Measurements from ENCODE around the gene PLCB1.

Gene PLCB1

GRCh38 chr20:8117636-8118035, 14.4 kb upstream of the PLCB1 start:
- H3K27ac ChIP-seq (ENCODE audit: low read length) = no peak overlapping the region
- no peak overlapping the region for H3K9ac ChIP-seq (ENCODE audit: low read depth, low read length)
- no peaks in the 10 kb centered on the region for H3K27me3 ChIP-seq (ENCODE audit: insufficient read depth, low read length)
- H3K36me3 ChIP-seq (ENCODE audit: insufficient read depth, low read depth, low read length) = no peaks in the 10 kb centered on the region
- no peaks in the 10 kb centered on the region for H3K9me3 ChIP-seq (ENCODE audit: insufficient read depth, low read depth, low read length)
- H3K4me1 ChIP-seq (ENCODE audit: insufficient read depth, low read length) = no peaks in the 10 kb centered on the region; the same call in 1 of the 2 replicates
- H3K4me3 ChIP-seq (ENCODE audit: low read length) = no peak overlapping the region

GRCh38 chr20:8118039-8118438, 14.0 kb upstream of the PLCB1 start:
- Histone ChIP-seq H3K9me3 (ENCODE audit: insufficient read depth, low read depth, low read length) (no peaks in the 10 kb centered on the region), H3K4me1 (ENCODE audit: insufficient read depth, low read length) (no peaks in the 10 kb centered on the region; the same call in 1 of the 2 replicates), H3K36me3 (ENCODE audit: insufficient read depth, low read depth, low read length) (no peaks in the 10 kb centered on the region), H3K27ac (ENCODE audit: low read length) (no peak overlapping the region), H3K27me3 (ENCODE audit: insufficient read depth, low read length) (no peaks in the 10 kb centered on the region), H3K4me3 (ENCODE audit: low read length) (no peak overlapping the region), H3K9ac (ENCODE audit: low read depth, low read length) (no peak overlapping the region)

GRCh38 chr20:8118760-8119159, 13.3 kb upstream of the PLCB1 start:
- no peaks in the 10 kb centered on the region; the same call in 1 of the 2 replicates for H3K4me1 ChIP-seq (ENCODE audit: insufficient read depth, low read length)
- no peaks in the 10 kb centered on the region for H3K9me3 ChIP-seq (ENCODE audit: insufficient read depth, low read depth, low read length)
- H3K36me3 ChIP-seq (ENCODE audit: insufficient read depth, low read depth, low read length) = no peaks in the 10 kb centered on the region
- no peaks in the 10 kb centered on the region for H3K27me3 ChIP-seq (ENCODE audit: insufficient read depth, low read length)
- H3K27ac ChIP-seq (ENCODE audit: low read length) = no peak overlapping the region
- H3K9ac ChIP-seq (ENCODE audit: low read depth, low read length) = no peak overlapping the region
- H3K4me3 ChIP-seq (ENCODE audit: low read length) = no peak overlapping the region

GRCh38 chr20:8121666-8122065, 10.4 kb upstream of the PLCB1 start:
- H3K27ac ChIP-seq (ENCODE audit: low read length) = no peak overlapping the region

GRCh38 chr20:8124639-8125038, 7.4 kb upstream of the PLCB1 start:
- no peaks in the 10 kb centered on the region for H3K27me3 ChIP-seq (ENCODE audit: insufficient read depth, low read length)
- peaks cover 8% of the 10 kb centered on the region for H3K4me1 ChIP-seq (ENCODE audit: insufficient read depth, low read length)
- no peak overlapping the region for H3K27ac ChIP-seq (ENCODE audit: low read length)
- H3K9ac ChIP-seq (ENCODE audit: low read depth, low read length) = no peak overlapping the region
- no peak overlapping the region for H3K4me3 ChIP-seq (ENCODE audit: low read length)
- H3K36me3 ChIP-seq (ENCODE audit: insufficient read depth, low read depth, low read length) = no peaks in the 10 kb centered on the region
- no peaks in the 10 kb centered on the region for H3K9me3 ChIP-seq (ENCODE audit: insufficient read depth, low read depth, low read length)

More at GRCh38 chr20:8121666-8122065, 10.4 kb upstream of the PLCB1 start:
- Histone ChIP-seq H3K27me3 (ENCODE audit: insufficient read depth, low read length) (no peaks in the 10 kb centered on the region), H3K4me3 (ENCODE audit: low read length) (no peak overlapping the region), H3K4me1 (ENCODE audit: insufficient read depth, low read length) (no peaks in the 10 kb centered on the region), H3K9ac (ENCODE audit: low read depth, low read length) (no peak overlapping the region), H3K36me3 (ENCODE audit: insufficient read depth, low read depth, low read length) (no peaks in the 10 kb centered on the region), H3K9me3 (ENCODE audit: insufficient read depth, low read depth, low read length) (no peaks in the 10 kb centered on the region)

- Histone ChIP-seq H3K4me1 (ENCODE audit: insufficient read depth, low read length) (peaks cover 8% of the 10 kb centered on the region), H3K27ac (ENCODE audit: low read length) (no peak overlapping the region), H3K9ac (ENCODE audit: low read depth, low read length) (no peak overlapping the region), H3K27me3 (ENCODE audit: insufficient read depth, low read length) (peaks cover 14% of the 10 kb centered on the region), H3K4me3 (ENCODE audit: low read length) (no peak overlapping the region), H3K36me3 (ENCODE audit: insufficient read depth, low read depth, low read length) (no peaks in the 10 kb centered on the region), H3K9me3 (ENCODE audit: insufficient read depth, low read depth, low read length) (no peaks in the 10 kb centered on the region)
These were observed 5.9 kb upstream of the PLCB1 start for GRCh38 chr20:8126181-8126580.

- H3K27me3 ChIP-seq (ENCODE audit: insufficient read depth, low read length) = peaks cover 20% of the 10 kb centered on the region
- H3K27ac ChIP-seq (ENCODE audit: low read length) = no peak overlapping the region
- H3K9me3 ChIP-seq (ENCODE audit: insufficient read depth, low read depth, low read length) = no peaks in the 10 kb centered on the region
- H3K9ac ChIP-seq (ENCODE audit: low read depth, low read length) = no peak overlapping the region
- H3K4me1 ChIP-seq (ENCODE audit: insufficient read depth, low read length) = peaks cover 8% of the 10 kb centered on the region
- H3K36me3 ChIP-seq (ENCODE audit: insufficient read depth, low read depth, low read length) = no peaks in the 10 kb centered on the region
- no peak overlapping the region for H3K4me3 ChIP-seq (ENCODE audit: low read length)
These were observed 5.2 kb upstream of the PLCB1 start for GRCh38 chr20:8126841-8127378.

GRCh38 chr20:8127553-8128255, 4.4 kb upstream of the PLCB1 start:
- Histone ChIP-seq H3K4me3 (ENCODE audit: low read length) (no peak overlapping the region), H3K9ac (ENCODE audit: low read depth, low read length) (no peak overlapping the region), H3K27me3 (ENCODE audit: insufficient read depth, low read length) (peaks cover 23% of the 10 kb centered on the region), H3K27ac (ENCODE audit: low read length) (no peak overlapping the region), H3K4me1 (ENCODE audit: insufficient read depth, low read length) (peaks cover 8% of the 10 kb centered on the region), H3K36me3 (ENCODE audit: insufficient read depth, low read depth, low read length) (no peaks in the 10 kb centered on the region), H3K9me3 (ENCODE audit: insufficient read depth, low read depth, low read length) (no peaks in the 10 kb centered on the region)

- Histone ChIP-seq H3K4me1 (ENCODE audit: insufficient read depth, low read length) (peaks cover 8% of the 10 kb centered on the region), H3K9me3 (ENCODE audit: insufficient read depth, low read depth, low read length) (no peaks in the 10 kb centered on the region), H3K4me3 (ENCODE audit: low read length) (no peak overlapping the region), H3K36me3 (ENCODE audit: insufficient read depth, low read depth, low read length) (no peaks in the 10 kb centered on the region), H3K9ac (ENCODE audit: low read depth, low read length) (no peak overlapping the region), H3K27ac (ENCODE audit: low read length) (no peak overlapping the region), H3K27me3 (ENCODE audit: insufficient read depth, low read length) (peaks cover 31% of the 10 kb centered on the region)
These were observed 3.6 kb upstream of the PLCB1 start for GRCh38 chr20:8128291-8129060.

GRCh38 chr20:8129211-8129976, 2.7 kb upstream of the PLCB1 start:
- no peak overlapping the region for H3K27ac ChIP-seq (ENCODE audit: low read length)
- peaks cover 40% of the 10 kb centered on the region for H3K27me3 ChIP-seq (ENCODE audit: insufficient read depth, low read length)
- H3K4me3 ChIP-seq (ENCODE audit: low read length) = no peak overlapping the region
- H3K9me3 ChIP-seq (ENCODE audit: insufficient read depth, low read depth, low read length) = no peaks in the 10 kb centered on the region
- no peak overlapping the region for H3K9ac ChIP-seq (ENCODE audit: low read depth, low read length)
- H3K4me1 ChIP-seq (ENCODE audit: insufficient read depth, low read length) = peaks cover 8% of the 10 kb centered on the region
- H3K36me3 ChIP-seq (ENCODE audit: insufficient read depth, low read depth, low read length) = no peaks in the 10 kb centered on the region

- Histone ChIP-seq H3K4me3 (ENCODE audit: low read length) (peak overlapping the region; percentile 80; the same call in 1 of the 2 replicates), H3K9ac (ENCODE audit: low read depth, low read length) (peak overlapping the region; percentile 68; the same call in 1 of the 2 replicates)
These were observed 1.1 kb upstream of the PLCB1 start for GRCh38 chr20:8130840-8131526.

More at GRCh38 chr20:8130840-8131526, 1.1 kb upstream of the PLCB1 start:
- H3K27me3 ChIP-seq (ENCODE audit: insufficient read depth, low read length) = peaks cover 50% of the 10 kb centered on the region
- H3K9me3 ChIP-seq (ENCODE audit: insufficient read depth, low read depth, low read length) = no peaks in the 10 kb centered on the region
- peaks cover 8% of the 10 kb centered on the region for H3K4me1 ChIP-seq (ENCODE audit: insufficient read depth, low read length)
- no peaks in the 10 kb centered on the region for H3K36me3 ChIP-seq (ENCODE audit: insufficient read depth, low read depth, low read length)
- H3K27ac ChIP-seq (ENCODE audit: low read length) = no peak overlapping the region

Measured in iPS-20b (cell line).